ENCODE data around the gene SSTR4. TPM values are rescaled to one million over a fixed set of nuclear protein-coding genes. Genes with fewer than 3 reads are reported as not detected.

The SSTR4 gene
- total RNA-seq, 1 donor from 2014 or later: not detected

DNA sequence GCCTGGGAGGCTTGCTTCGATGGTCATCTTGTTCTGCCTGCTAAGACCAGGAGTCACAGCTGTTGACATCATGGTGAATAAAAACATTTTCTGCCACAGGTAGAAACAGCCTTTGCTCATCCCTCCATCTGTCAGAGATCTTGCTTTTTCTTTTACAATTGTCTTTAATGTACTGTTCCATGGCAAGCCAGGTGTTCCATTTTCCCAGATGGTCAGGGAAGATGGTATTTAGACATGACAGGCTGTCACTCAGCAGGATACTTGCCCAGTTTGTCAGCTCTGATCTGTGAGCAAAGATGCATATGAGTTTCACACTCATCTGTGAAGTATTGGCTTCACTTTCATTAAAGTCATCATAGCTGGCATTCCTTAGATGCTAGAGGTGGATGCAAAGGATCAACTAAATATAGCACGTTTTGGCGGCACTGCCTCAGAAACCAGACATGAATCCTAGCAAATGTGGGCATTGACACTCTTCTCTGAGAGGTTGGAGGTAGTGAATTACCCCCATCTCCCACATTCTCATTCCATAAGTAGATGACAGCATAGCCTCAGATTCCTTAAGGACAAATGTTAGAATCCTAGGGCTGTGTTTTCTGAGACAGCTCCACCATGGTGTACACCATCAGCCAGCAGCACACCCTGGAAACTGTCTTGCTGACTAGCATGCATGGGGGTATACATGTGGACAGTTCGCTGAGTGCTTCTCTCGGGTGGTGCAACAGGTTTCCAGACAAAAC is 4.2 kb downstream of the SSTR4 start:
- no peak for TF ChIP-seq CTCF (IDR thresholded peaks at IDR 0.05; ENCODE audit: partially characterized antibody, unreplicated experiment)
- H3K27ac Mint-ChIP-seq (ENCODE audit: unreplicated experiment): no peak overlapping the region
- H3K36me3 Mint-ChIP-seq (ENCODE audit: unreplicated experiment): peaks cover 8% of the 10 kb centered on the region
- peaks cover 20% of the 10 kb centered on the region for H3K27me3 Mint-ChIP-seq (ENCODE audit: unreplicated experiment)
- no peak for DNase-seq
- peaks cover 11% of the 10 kb centered on the region for H3K4me1 Mint-ChIP-seq (ENCODE audit: low read depth, unreplicated experiment)
- peaks cover 9% of the 10 kb centered on the region for H3K9me3 Mint-ChIP-seq (ENCODE audit: unreplicated experiment)
- no peak overlapping the region for H3K4me3 Mint-ChIP-seq (ENCODE audit: unreplicated experiment)

DNA sequence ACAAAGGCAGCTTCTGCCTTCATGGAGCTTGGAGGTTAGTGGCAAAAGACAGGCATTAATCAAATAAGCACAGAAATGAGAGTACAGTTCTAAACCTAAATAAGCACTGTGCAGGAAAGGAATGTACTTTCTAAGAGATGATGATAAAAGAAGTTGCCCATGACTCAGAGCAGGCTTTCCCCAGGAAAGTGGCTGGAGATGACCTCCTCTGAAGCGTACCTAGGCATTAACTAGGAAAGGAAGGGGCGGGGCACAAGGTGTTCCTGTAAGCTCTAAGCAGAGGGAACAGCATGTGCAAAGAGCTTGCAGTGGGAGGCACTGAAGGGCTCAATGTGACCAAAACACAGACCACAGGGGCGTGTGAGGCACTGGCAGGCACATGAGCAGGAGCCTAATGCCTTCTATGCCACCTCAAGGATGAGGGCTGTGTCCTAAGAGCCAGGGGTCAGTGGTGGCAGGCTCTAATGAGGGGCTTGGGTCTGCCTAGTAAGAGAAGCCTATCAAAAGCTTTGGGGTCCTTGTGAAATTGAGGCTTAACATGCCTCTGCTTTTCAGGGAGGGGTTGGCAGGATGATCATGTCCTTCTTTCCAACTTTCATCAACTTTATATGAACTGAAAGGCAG is 4.9 kb downstream of the SSTR4 start:
- TF ChIP-seq CTCF (IDR thresholded peaks at IDR 0.05; ENCODE audit: partially characterized antibody, unreplicated experiment): no peak
- Mint-ChIP-seq H3K4me3 (ENCODE audit: unreplicated experiment) (no peak overlapping the region), H3K27me3 (ENCODE audit: unreplicated experiment) (peaks cover 14% of the 10 kb centered on the region), H3K36me3 (ENCODE audit: unreplicated experiment) (peaks cover 8% of the 10 kb centered on the region), H3K27ac (ENCODE audit: unreplicated experiment) (no peak overlapping the region), H3K4me1 (ENCODE audit: low read depth, unreplicated experiment) (peaks cover 11% of the 10 kb centered on the region), H3K9me3 (ENCODE audit: unreplicated experiment) (peaks cover 9% of the 10 kb centered on the region)
- no peak for DNase-seq

GRCh38 chr20:23042270-23042669 is 7.2 kb downstream of the SSTR4 start:
- Mint-ChIP-seq H3K4me3 (ENCODE audit: unreplicated experiment) (no peak overlapping the region), H3K27ac (ENCODE audit: unreplicated experiment) (no peak overlapping the region), H3K9me3 (ENCODE audit: unreplicated experiment) (peaks cover 6% of the 10 kb centered on the region), H3K27me3 (ENCODE audit: unreplicated experiment) (peaks cover 5% of the 10 kb centered on the region), H3K4me1 (ENCODE audit: low read depth, unreplicated experiment) (peaks cover 4% of the 10 kb centered on the region), H3K36me3 (ENCODE audit: unreplicated experiment) (peaks cover 4% of the 10 kb centered on the region)
- TF ChIP-seq CTCF (IDR thresholded peaks at IDR 0.05; ENCODE audit: partially characterized antibody, unreplicated experiment): no peak
- no peak for DNase-seq

DNA sequence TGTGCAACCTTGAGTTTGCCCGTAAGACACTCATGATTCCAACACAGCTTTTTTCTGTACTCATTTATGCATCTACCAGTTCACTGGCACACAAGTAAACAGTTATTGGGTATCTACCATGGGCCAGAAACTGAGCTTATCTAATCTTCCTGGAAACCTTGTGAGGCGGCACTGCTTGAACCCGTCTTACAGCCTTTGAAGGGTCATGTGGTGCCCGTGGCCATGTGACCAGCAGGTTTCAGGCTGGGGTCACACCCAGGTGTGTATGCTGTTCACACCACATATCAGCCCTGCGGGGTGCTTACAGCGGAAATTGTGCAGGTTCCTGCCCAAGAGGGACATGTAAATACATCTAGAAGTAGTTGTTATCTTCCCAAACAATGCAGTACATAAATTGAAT is 8.3 kb downstream of the SSTR4 start:
- peaks cover 8% of the 10 kb centered on the region for H3K27me3 Mint-ChIP-seq (ENCODE audit: unreplicated experiment)
- no peak for DNase-seq
- peaks cover 4% of the 10 kb centered on the region for H3K9me3 Mint-ChIP-seq (ENCODE audit: unreplicated experiment)
- no peak overlapping the region for H3K27ac Mint-ChIP-seq (ENCODE audit: unreplicated experiment)
- TF ChIP-seq CTCF (IDR thresholded peaks at IDR 0.05; ENCODE audit: partially characterized antibody, unreplicated experiment): no peak
- H3K4me1 Mint-ChIP-seq (ENCODE audit: low read depth, unreplicated experiment): peaks cover 4% of the 10 kb centered on the region
- no peak overlapping the region for H3K4me3 Mint-ChIP-seq (ENCODE audit: unreplicated experiment)
- H3K36me3 Mint-ChIP-seq (ENCODE audit: unreplicated experiment): peaks cover 5% of the 10 kb centered on the region

GRCh38 chr20:23046431-23046830 is 11.3 kb downstream of the SSTR4 start:
- Mint-ChIP-seq H3K36me3 (ENCODE audit: unreplicated experiment) (peaks cover 5% of the 10 kb centered on the region), H3K9me3 (ENCODE audit: unreplicated experiment) (peaks cover 4% of the 10 kb centered on the region), H3K4me3 (ENCODE audit: unreplicated experiment) (no peak overlapping the region), H3K27me3 (ENCODE audit: unreplicated experiment) (peaks cover 13% of the 10 kb centered on the region), H3K27ac (ENCODE audit: unreplicated experiment) (no peak overlapping the region), H3K4me1 (ENCODE audit: low read depth, unreplicated experiment) (no peaks in the 10 kb centered on the region)
- TF ChIP-seq CTCF (IDR thresholded peaks at IDR 0.05; ENCODE audit: partially characterized antibody, unreplicated experiment): no peak
- DNase-seq: no peak

Data from glutamatergic neuron (in vitro differentiated cells).